ENCODE data around the gene IL23R. TPM values are rescaled to one million over a fixed set of nuclear protein-coding genes. Genes with fewer than 3 reads are reported as not detected.

The IL23R gene
- total and polyA plus RNA-seq, 2 of the 8 experiments (the other 6 are each of a cell fraction or from before 2014, with no cell fraction given), result not detected

DNA sequence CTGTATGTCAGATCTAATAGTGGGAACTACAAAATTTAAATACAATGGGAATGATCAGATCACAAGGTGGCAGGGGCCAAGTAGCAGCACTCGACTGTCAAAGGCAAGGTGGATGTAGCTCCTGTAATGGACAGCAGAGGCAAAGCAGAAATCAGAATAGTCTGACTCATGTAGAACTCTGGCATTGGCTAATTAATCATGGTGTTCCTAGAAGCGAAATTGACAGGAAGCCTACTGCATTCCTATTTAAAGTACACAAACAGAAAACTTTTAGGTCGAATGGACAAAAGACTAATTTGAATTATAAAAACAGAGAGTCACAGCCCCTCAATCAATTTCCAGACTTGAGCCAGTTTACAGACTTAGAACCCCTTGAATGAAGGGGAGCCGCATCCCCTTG is 124.0 kb downstream of the IL23R start:
- Histone ChIP-seq H3K27me3 (replicated peaks in 1 of 4; ENCODE audit: control insufficient read depth in 3 of 4, extremely low read depth in 1 of 4, insufficient read depth in 3 of 4, low read length in 3 of 4) (no peaks in the 10 kb centered on the region), H3K4me1 (replicated peaks in 1 of 4; ENCODE audit: control insufficient read depth in 3 of 4, insufficient read depth in 4 of 4, low read length in 3 of 4) (no peaks in the 10 kb centered on the region), H3K79me1 (ENCODE audit: low read depth, low read length) (no peaks in the 10 kb centered on the region), H3K9me3 (ENCODE audit: insufficient read depth in 2 of 2, low read depth in 1 of 2, low read length in 1 of 2) (no peaks in the 10 kb centered on the region), H3K18ac (ENCODE audit: extremely low read depth, low read length) (no peak overlapping the region), H3K14ac (ENCODE audit: insufficient read length) (no peak overlapping the region), H3K79me2 (ENCODE audit: control insufficient read depth in 1 of 2, insufficient read depth in 2 of 2, low read length in 2 of 2) (no peaks in the 10 kb centered on the region), H2BK12ac (ENCODE audit: low read depth, low read length) (no peak overlapping the region), H2BK15ac (ENCODE audit: low read length) (no peak overlapping the region), H3K36me3 (ENCODE audit: control insufficient read depth in 2 of 4, insufficient read depth in 4 of 4, low read length in 3 of 4) (no peaks in the 10 kb centered on the region), H2BK20ac (ENCODE audit: low read length) (no peak overlapping the region), H2BK5ac (ENCODE audit: low read depth, low read length) (no peak overlapping the region), H3K4me2 (ENCODE audit: insufficient read depth in 1 of 2, low read depth in 2 of 2, low read length in 2 of 2) (no peak overlapping the region), H3K4ac (replicated peaks; ENCODE audit: insufficient read length, low read depth, low read length) (no peak overlapping the region), H3K4me3 (ENCODE audit: extremely low read depth in 1 of 4, insufficient read depth in 2 of 4, low read depth in 3 of 4, low read length in 4 of 4) (no peak overlapping the region), H3K23me2 (ENCODE audit: low read depth, low read length) (no peaks in the 10 kb centered on the region), H4K8ac (ENCODE audit: extremely low read depth, insufficient read depth, low read length) (no peak overlapping the region), H3K27ac (ENCODE audit: low read depth, low read length) (no peak overlapping the region), H3K56ac (replicated peaks; ENCODE audit: insufficient read length, low read depth, low read length) (no peak overlapping the region), H2BK120ac (replicated peaks; ENCODE audit: low read depth, low read length) (no peak overlapping the region), H4K5ac (ENCODE audit: insufficient read length, low read depth, low read length) (no peak overlapping the region), H3K9ac (replicated peaks in 1 of 4; ENCODE audit: extremely low read depth in 1 of 4, low read depth in 3 of 4, low read length in 3 of 4) (no peak overlapping the region), H3K23ac (ENCODE audit: insufficient read length) (no peak overlapping the region), H4K20me1 (replicated peaks in 1 of 2; ENCODE audit: control insufficient read depth in 1 of 2, insufficient read depth in 2 of 2, low read length in 2 of 2) (no peaks in the 10 kb centered on the region), H2AFZ (ENCODE audit: low read length) (no peak overlapping the region), H4K91ac (replicated peaks; ENCODE audit: insufficient read length, low read length) (no peak overlapping the region), H2AK5ac (ENCODE audit: low read depth, low read length) (no peak overlapping the region)
- 88% methylated on average over 4 of the region's 4 CpGs; no CpG with 5 or more reads in 1 of the 2 experiments for WGBS, 2 experiments (ENCODE audit: extremely low coverage in 1 of 2, insufficient coverage in 1 of 2, insufficient read length in 1 of 2, insufficient replicate concordance in 2 of 2, low coverage in 1 of 2, low lambda C conversion rate in 2 of 2, missing lambda C conversion rate in 1 of 2)
- no peak for FAIRE-seq
- ChIA-PET CTCF (ENCODE audit: partially characterized antibody) (interaction anchor here (0.7 to 1.6 kb wide), 3 partner anchors 9 to 1651 kb away, joined by 3 to 4 read pairs (median 4); no protein-coding TSS in a partner anchor), POLR2A (ENCODE audit: partially characterized antibody) (no interaction called here)
- no peak for DNase-seq (ENCODE audit: low read depth in 1 of 2, low spot score in 2 of 2)
- TF ChIP-seq SUZ12 (IDR thresholded peaks at IDR 0.05; ENCODE audit: low read length) (no peak), KDM1A (IDR thresholded peaks at IDR 0.05; ENCODE audit: borderline replicate concordance, low read length) (no peak), BCL11A (IDR thresholded peaks at IDR 0.05; ENCODE audit: low read depth in 2 of 2, low read length in 2 of 2) (no peak), HDAC6 (IDR thresholded peaks at IDR 0.05; ENCODE audit: low read depth, low read length) (no peak), SRF (IDR thresholded peaks at IDR 0.05; ENCODE audit: low read depth, low read length) (no peak), CREB1 (IDR thresholded peaks at IDR 0.05) (no peak), POU5F1 (IDR thresholded peaks at IDR 0.05; ENCODE audit: low read depth, low read length) (no peak), POLR2A (IDR thresholded peaks at IDR 0.05; ENCODE audit: control extremely low read depth in 1 of 2, low read depth in 2 of 2, low read length in 2 of 2) (no peak), ZNF274 (IDR thresholded peaks at IDR 0.05; ENCODE audit: borderline replicate concordance, extremely low read depth, low read length) (no peak), TAF7 (optimal IDR thresholded peaks at IDR 0.05; ENCODE audit: borderline replicate concordance, low read depth, low read length) (no peak), BRCA1 (IDR thresholded peaks at IDR 0.05; ENCODE audit: low read depth, low read length) (no peak), JUN (IDR thresholded peaks at IDR 0.05; ENCODE audit: low read depth, low read length) (no peak)
- TF ChIP-seq, protein P1, sequence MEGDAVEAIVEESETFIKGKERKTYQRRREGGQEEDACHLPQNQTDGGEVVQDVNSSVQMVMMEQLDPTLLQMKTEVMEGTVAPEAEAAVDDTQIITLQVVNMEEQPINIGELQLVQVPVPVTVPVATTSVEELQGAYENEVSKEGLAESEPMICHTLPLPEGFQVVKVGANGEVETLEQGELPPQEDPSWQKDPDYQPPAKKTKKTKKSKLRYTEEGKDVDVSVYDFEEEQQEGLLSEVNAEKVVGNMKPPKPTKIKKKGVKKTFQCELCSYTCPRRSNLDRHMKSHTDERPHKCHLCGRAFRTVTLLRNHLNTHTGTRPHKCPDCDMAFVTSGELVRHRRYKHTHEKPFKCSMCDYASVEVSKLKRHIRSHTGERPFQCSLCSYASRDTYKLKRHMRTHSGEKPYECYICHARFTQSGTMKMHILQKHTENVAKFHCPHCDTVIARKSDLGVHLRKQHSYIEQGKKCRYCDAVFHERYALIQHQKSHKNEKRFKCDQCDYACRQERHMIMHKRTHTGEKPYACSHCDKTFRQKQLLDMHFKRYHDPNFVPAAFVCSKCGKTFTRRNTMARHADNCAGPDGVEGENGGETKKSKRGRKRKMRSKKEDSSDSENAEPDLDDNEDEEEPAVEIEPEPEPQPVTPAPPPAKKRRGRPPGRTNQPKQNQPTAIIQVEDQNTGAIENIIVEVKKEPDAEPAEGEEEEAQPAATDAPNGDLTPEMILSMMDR (IDR thresholded peaks at IDR 0.05; ENCODE audit: control extremely low read depth in 1 of 3, insufficient read depth in 1 of 3, low read depth in 1 of 3, low read length in 3 of 3), result no peak

All from H1 (cell line).